ENCODE measurements around the gene C1orf198. TPM values are rescaled to one million over a fixed set of nuclear protein-coding genes. Genes with fewer than 3 reads are reported as not detected.

The C1orf198 gene
- total and polyA plus RNA-seq, 2 of the 8 experiments (the other 6 are each of a cell fraction or from before 2014, with no cell fraction given) = 30.6 to 45.0 TPM

DNA sequence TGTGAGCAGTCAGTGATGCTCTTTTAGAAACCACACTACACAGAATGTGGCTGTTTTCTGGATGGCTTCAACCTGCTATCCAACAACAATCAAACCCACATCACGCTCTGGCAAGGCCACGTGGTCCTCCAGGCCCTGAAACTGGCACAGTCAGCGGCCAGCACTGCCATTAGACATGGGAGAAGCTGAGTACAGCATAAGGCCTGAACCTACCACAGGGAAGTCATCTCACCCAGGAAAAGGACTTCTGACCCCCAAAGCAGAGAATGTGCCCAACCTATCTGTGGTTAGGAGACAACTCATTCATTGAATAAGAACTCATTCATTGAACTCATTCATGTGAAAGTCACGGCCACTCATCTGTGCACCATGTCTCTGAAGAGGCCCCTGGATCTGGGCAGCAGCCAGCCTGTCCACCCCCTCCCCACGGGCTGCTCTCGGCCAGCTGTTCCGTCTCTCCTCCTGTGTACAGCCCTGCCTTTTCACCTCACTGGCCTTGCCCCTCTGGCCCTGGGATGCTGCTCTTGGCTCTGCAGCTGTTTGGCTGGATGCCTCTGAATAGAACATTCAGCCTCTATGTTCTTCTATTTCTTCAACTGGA lies 41.1 kb downstream of the C1orf198 start:
- H3K23me2 ChIP-seq (ENCODE audit: low read depth, low read length) = no peaks in the 10 kb centered on the region
- H3K9me3 ChIP-seq (ENCODE audit: insufficient read depth in 2 of 2, low read depth in 1 of 2, low read length in 1 of 2) = no peaks in the 10 kb centered on the region
- no peak overlapping the region for H2BK5ac ChIP-seq (ENCODE audit: low read depth, low read length)
- no peak overlapping the region for H3K4me2 ChIP-seq (ENCODE audit: insufficient read depth in 1 of 2, low read depth in 2 of 2, low read length in 2 of 2)
- no peak overlapping the region for H3K4ac ChIP-seq (replicated peaks; ENCODE audit: insufficient read length, low read depth, low read length)
- H2AK5ac ChIP-seq (ENCODE audit: low read depth, low read length) = no peak overlapping the region
- TF ChIP-seq POLR2AphosphoS5 (IDR thresholded peaks at IDR 0.05; ENCODE audit: low read depth, low read length) (no peak), BACH1 (IDR thresholded peaks at IDR 0.05; ENCODE audit: low read length) (no peak), KDM1A (IDR thresholded peaks at IDR 0.05; ENCODE audit: borderline replicate concordance, low read length) (no peak), TCF12 (IDR thresholded peaks at IDR 0.05; ENCODE audit: low read depth, low read length) (no peak), PHF8 (conservative IDR thresholded peaks at IDR 0.05; ENCODE audit: low read depth, low read length) (no peak), MAFK (IDR thresholded peaks at IDR 0.05; ENCODE audit: low read depth, low read length) (no peak), EZH2 (IDR thresholded peaks at IDR 0.05; ENCODE audit: low read depth, low read length, severe bottlenecking) (no peak), SRF (IDR thresholded peaks at IDR 0.05; ENCODE audit: low read depth, low read length) (no peak), CTBP2 (IDR thresholded peaks at IDR 0.05; ENCODE audit: borderline replicate concordance, insufficient read depth, insufficient read length, low read length) (no peak), NRF1 (IDR thresholded peaks at IDR 0.05; ENCODE audit: low read depth, low read length) (no peak), KDM4A (IDR thresholded peaks at IDR 0.05; ENCODE audit: low read depth, low read length, severe bottlenecking) (no peak), ZNF274 (IDR thresholded peaks at IDR 0.05; ENCODE audit: borderline replicate concordance, extremely low read depth, low read length) (no peak), BRCA1 (IDR thresholded peaks at IDR 0.05; ENCODE audit: low read depth, low read length) (no peak), TAF1 (IDR thresholded peaks at IDR 0.05; ENCODE audit: low read depth, low read length) (no peak)
- H4K5ac ChIP-seq (ENCODE audit: insufficient read length, low read depth, low read length) = no peak overlapping the region
- H3K56ac ChIP-seq (replicated peaks; ENCODE audit: insufficient read length, low read depth, low read length) = no peak overlapping the region
- CTCF ChIA-PET (ENCODE audit: partially characterized antibody) = interaction anchor here (1.2 to 2.2 kb wide), 4 partner anchors 8 to 383 kb away, joined by 3 to 6 read pairs (median 4); no protein-coding TSS in a partner anchor
- no peak overlapping the region for H2BK15ac ChIP-seq (ENCODE audit: low read length)
- no peaks in the 10 kb centered on the region for H3K36me3 ChIP-seq (ENCODE audit: control insufficient read depth in 2 of 4, insufficient read depth in 4 of 4, low read length in 3 of 4)
- H3K14ac ChIP-seq (ENCODE audit: insufficient read length) = no peak overlapping the region
- H4K8ac ChIP-seq (ENCODE audit: extremely low read depth, insufficient read depth, low read length) = no peak overlapping the region
- no peak overlapping the region for H2BK20ac ChIP-seq (ENCODE audit: low read length)
- no peak overlapping the region for H2BK120ac ChIP-seq (replicated peaks; ENCODE audit: low read depth, low read length)
- H3K79me2 ChIP-seq (ENCODE audit: control insufficient read depth in 1 of 2, insufficient read depth in 2 of 2, low read length in 2 of 2) = no peaks in the 10 kb centered on the region
- FAIRE-seq (no peak), DNase-seq (ENCODE audit: low read depth in 1 of 2, low spot score in 2 of 2) (peak in 1 of 2 experiments; percentile 26)
- no peak overlapping the region for H4K91ac ChIP-seq (replicated peaks; ENCODE audit: insufficient read length, low read length)
- no peaks in the 10 kb centered on the region for H3K27me3 ChIP-seq (replicated peaks in 1 of 4; ENCODE audit: control insufficient read depth in 3 of 4, extremely low read depth in 1 of 4, insufficient read depth in 3 of 4, low read length in 3 of 4)
- no peaks in the 10 kb centered on the region for H4K20me1 ChIP-seq (replicated peaks in 1 of 2; ENCODE audit: control insufficient read depth in 1 of 2, insufficient read depth in 2 of 2, low read length in 2 of 2)
- POLR2A ChIA-PET (ENCODE audit: partially characterized antibody) = interaction anchor here (0.8 to 1.1 kb wide), 2 partner anchors 40 to 74 kb away, joined by 3 read pairs; no protein-coding TSS in a partner anchor
- no peak overlapping the region for H3K4me3 ChIP-seq (ENCODE audit: extremely low read depth in 1 of 4, insufficient read depth in 2 of 4, low read depth in 3 of 4, low read length in 4 of 4)
- H3K23ac ChIP-seq (ENCODE audit: insufficient read length) = no peak overlapping the region
- no peak overlapping the region for H2AFZ ChIP-seq (ENCODE audit: low read length)
- H3K79me1 ChIP-seq (ENCODE audit: low read depth, low read length) = no peaks in the 10 kb centered on the region
- WGBS, 2 experiments (ENCODE audit: extremely low coverage in 1 of 2, insufficient coverage in 1 of 2, insufficient read length in 1 of 2, insufficient replicate concordance in 2 of 2, low coverage in 1 of 2, low lambda C conversion rate in 2 of 2, missing lambda C conversion rate in 1 of 2) = 90% methylated on average over 7 of the region's 7 CpGs; no CpG with 5 or more reads in 1 of the 2 experiments
- H3K4me1 ChIP-seq (replicated peaks in 1 of 4; ENCODE audit: control insufficient read depth in 3 of 4, insufficient read depth in 4 of 4, low read length in 3 of 4) = no peaks in the 10 kb centered on the region
- H3K18ac ChIP-seq (ENCODE audit: extremely low read depth, low read length) = no peak overlapping the region
- no peak overlapping the region for H3K27ac ChIP-seq (ENCODE audit: low read depth, low read length)
- H3K9ac ChIP-seq (replicated peaks in 1 of 4; ENCODE audit: extremely low read depth in 1 of 4, low read depth in 3 of 4, low read length in 3 of 4) = no peak overlapping the region
- H2BK12ac ChIP-seq (ENCODE audit: low read depth, low read length) = no peak overlapping the region
